ENCODE results near the gene UBA52.

UBA52 gene

DNA sequence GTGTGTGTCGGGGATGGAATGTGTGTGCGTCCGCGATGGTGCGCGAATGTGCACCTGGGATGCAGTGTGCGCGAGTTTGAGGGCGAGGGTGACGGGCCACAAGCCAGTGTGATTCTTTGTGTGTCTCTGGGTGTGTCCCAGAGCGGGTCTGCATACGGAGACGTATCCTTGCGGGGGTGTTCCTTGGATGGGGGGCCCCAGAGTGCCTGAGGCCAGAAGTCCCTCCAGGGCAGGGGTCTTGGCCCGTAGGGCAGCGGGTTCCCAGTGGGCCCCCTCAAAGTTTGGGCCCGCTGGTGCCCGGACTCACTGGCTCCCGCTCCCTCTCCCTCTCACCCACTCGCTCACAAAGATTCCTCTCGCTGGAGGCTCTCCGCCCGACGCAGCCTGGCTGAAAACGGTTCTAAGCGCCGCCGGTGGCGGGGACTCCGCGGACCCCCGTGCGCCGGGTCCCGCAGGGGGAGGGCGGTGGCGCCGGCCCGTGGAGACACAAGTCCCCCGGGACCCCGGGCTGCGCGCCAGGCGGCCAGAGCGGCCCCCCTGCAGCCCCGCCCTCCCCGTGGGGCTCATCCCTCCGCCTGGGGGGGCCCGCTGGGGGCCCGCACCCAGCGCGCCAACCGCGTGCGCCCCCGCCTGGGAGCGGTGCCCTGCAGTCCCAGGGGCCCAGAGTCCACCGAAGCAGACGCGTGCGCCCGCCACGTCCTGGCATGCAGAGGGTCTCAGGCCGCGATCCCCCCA, 34.1 kb downstream of the UBA52 start:
- Histone ChIP-seq H3K9ac (ENCODE audit: low read length) (no peak overlapping the region), H3K36me3 (replicated peaks; ENCODE audit: insufficient read depth, low read length) (no peaks in the 10 kb centered on the region), H3K4me1 (ENCODE audit: low read length) (no peaks in the 10 kb centered on the region), H3K9me2 (replicated peaks; ENCODE audit: insufficient read depth, low read length) (no peaks in the 10 kb centered on the region), H3K4me3 (ENCODE audit: low read length) (no peak overlapping the region), H3K79me2 (ENCODE audit: low read length) (no peaks in the 10 kb centered on the region), H3K27ac (ENCODE audit: low read length) (no peak overlapping the region), H4K20me1 (ENCODE audit: insufficient read depth, low read length) (no peaks in the 10 kb centered on the region), H3K9me3 (replicated peaks; ENCODE audit: insufficient read depth, low read length) (no peaks in the 10 kb centered on the region), H3K27me3 (replicated peaks; ENCODE audit: insufficient read depth, low read length) (peaks cover 87% of the 10 kb centered on the region), H3F3A (ENCODE audit: insufficient read depth, low read length) (no peaks in the 10 kb centered on the region), H2AFZ (ENCODE audit: low read length) (no peak overlapping the region), H3K4me2 (ENCODE audit: low read depth, low read length) (no peak overlapping the region)
- TF ChIP-seq EZH2 (optimal IDR thresholded peaks at IDR 0.05; ENCODE audit: low read depth, low read length) (no peak), EZH2phosphoT487 (IDR thresholded peaks at IDR 0.05; ENCODE audit: low read length) (no peak)
- TF ChIP-seq, protein P1, sequence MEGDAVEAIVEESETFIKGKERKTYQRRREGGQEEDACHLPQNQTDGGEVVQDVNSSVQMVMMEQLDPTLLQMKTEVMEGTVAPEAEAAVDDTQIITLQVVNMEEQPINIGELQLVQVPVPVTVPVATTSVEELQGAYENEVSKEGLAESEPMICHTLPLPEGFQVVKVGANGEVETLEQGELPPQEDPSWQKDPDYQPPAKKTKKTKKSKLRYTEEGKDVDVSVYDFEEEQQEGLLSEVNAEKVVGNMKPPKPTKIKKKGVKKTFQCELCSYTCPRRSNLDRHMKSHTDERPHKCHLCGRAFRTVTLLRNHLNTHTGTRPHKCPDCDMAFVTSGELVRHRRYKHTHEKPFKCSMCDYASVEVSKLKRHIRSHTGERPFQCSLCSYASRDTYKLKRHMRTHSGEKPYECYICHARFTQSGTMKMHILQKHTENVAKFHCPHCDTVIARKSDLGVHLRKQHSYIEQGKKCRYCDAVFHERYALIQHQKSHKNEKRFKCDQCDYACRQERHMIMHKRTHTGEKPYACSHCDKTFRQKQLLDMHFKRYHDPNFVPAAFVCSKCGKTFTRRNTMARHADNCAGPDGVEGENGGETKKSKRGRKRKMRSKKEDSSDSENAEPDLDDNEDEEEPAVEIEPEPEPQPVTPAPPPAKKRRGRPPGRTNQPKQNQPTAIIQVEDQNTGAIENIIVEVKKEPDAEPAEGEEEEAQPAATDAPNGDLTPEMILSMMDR (IDR thresholded peaks at IDR 0.05; ENCODE audit: low read length), result no peak
- no peak for DNase-seq

DNA sequence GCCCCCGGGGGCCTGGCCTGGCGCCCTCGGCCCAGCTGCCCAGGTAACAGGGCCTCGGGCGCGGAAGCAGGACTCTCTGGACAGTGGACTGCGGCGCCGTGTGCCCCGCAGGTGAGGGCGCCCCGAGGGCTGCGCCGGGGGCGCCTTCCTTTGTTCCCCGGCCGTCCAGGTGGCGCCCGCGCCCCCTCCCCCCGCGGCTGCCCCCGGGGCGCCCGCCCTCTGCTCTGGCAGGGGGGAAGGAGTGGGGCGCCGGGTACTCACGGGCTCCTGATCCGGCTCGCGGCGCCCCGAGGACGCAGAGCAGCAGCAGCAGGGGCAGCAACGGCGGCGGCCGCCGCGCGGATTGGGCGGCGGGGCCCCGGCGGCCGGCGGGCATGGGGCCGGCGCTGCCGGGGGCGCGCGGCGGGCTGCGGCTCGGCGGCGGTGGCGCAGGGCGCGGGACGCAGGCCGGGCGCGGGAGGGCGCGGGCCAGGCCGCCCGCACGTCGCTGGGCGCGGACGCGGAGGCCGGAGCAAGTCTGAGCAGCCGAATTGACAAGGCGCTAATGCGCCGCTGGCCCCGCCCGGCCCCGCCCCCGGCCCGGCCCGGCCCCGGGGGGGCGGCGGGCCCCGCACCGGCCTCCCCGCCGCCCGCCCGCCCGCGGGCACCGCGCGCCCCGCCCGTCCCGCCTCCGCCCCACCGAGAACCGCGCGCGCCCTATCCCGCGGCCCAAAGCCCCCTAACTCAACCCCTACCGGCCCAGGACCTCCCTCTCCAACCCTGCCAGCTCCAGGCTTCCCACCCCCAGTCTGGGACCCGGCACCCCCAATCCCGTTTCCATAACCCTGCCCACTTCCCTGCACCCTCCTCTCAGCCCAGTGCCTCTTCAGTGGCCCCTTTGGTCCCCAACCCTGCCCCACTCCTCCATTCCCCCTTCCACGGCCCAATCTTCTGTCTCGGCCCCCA, 34.9 kb downstream of the UBA52 start, which contains the start of gene CRLF1:
CRLF1 (minus strand) TSS at position 519 of the 945 bp plus-strand sequence; CDS start at position 376, 143 bp downstream.
- no peaks in the 10 kb centered on the region for H4K20me1 ChIP-seq (ENCODE audit: insufficient read depth, low read length)
- no peak within 1 kb of the TSS for H3K4me3 ChIP-seq (ENCODE audit: low read length)
- H3K79me2 ChIP-seq (ENCODE audit: low read length), result no peaks in the 10 kb centered on the region
- H3K4me2 ChIP-seq (ENCODE audit: low read depth, low read length), result no peak within 1 kb of the TSS
- H3K27me3 ChIP-seq (replicated peaks; ENCODE audit: insufficient read depth, low read length), result peaks cover 88% of the 10 kb centered on the region
- DNase-seq, result no peak
- H3K4me1 ChIP-seq (ENCODE audit: low read length), result no peaks in the 10 kb centered on the region
- no peaks in the 10 kb centered on the region for H3F3A ChIP-seq (ENCODE audit: insufficient read depth, low read length)
- no peak within 1 kb of the TSS for H3K27ac ChIP-seq (ENCODE audit: low read length)
- TF ChIP-seq EZH2 (optimal IDR thresholded peaks at IDR 0.05; ENCODE audit: low read depth, low read length) (no peak), EZH2phosphoT487 (IDR thresholded peaks at IDR 0.05; ENCODE audit: low read length) (no peak)
- TF ChIP-seq, protein P1 (IDR thresholded peaks at IDR 0.05; ENCODE audit: low read length), result no peak
- no peaks in the 10 kb centered on the region for H3K36me3 ChIP-seq (replicated peaks; ENCODE audit: insufficient read depth, low read length)
- no peak within 1 kb of the TSS for H2AFZ ChIP-seq (ENCODE audit: low read length)
- H3K9me3 ChIP-seq (replicated peaks; ENCODE audit: insufficient read depth, low read length), result no peaks in the 10 kb centered on the region
- H3K9ac ChIP-seq (ENCODE audit: low read length), result no peak within 1 kb of the TSS
- H3K9me2 ChIP-seq (replicated peaks; ENCODE audit: insufficient read depth, low read length), result no peaks in the 10 kb centered on the region

DNA sequence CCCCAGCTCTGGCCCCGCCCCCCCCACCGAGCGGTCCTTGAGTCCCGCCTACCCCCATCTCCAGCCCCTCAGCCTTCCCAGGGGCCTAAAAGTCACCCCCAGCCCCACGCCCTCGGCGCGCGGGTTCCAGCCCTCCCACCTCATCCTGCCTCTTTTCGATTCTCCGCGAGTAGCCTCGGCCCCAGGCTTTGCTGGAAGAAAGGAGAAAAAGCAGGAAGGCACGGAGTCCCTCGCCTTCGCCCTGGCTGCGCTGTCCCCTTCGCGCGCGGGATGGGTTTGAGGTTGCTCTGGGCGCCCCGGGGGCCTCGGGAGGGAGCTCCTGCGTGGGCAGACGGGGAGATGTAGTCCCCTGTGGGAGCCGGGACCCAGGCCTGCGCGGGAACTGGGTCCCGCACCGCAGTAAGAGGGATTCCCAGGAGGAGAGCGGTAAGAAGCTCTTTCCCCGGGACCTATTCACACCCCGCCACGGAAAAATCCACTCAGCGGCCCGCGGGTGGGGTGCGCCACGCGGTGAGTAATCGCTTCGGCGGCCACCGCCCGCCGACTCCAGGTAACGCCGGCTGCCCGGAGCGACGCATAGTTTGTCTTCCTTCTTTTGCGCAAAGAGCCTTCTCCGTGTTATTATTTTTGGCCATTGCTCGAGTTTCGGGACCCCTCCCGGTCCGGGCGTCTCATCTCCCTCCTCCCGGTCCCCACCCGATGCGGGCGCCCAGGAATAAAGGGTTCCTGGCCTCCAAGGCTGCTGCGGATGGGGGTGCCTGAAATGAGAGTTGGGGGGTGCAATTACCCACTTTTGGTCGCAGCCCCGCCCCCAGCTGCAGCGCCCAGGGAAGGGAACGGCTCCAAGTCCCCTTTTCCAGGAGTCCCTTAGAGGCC, 35.8 kb downstream of the UBA52 start:
- Histone ChIP-seq H3K4me2 (ENCODE audit: low read depth, low read length) (no peak overlapping the region), H3K4me1 (ENCODE audit: low read length) (no peaks in the 10 kb centered on the region), H3K36me3 (replicated peaks; ENCODE audit: insufficient read depth, low read length) (no peaks in the 10 kb centered on the region), H3K9ac (ENCODE audit: low read length) (no peak overlapping the region), H3K4me3 (ENCODE audit: low read length) (no peak overlapping the region), H3K27me3 (replicated peaks; ENCODE audit: insufficient read depth, low read length) (peaks cover 89% of the 10 kb centered on the region), H3K79me2 (ENCODE audit: low read length) (no peaks in the 10 kb centered on the region), H3K9me2 (replicated peaks; ENCODE audit: insufficient read depth, low read length) (no peaks in the 10 kb centered on the region), H4K20me1 (ENCODE audit: insufficient read depth, low read length) (no peaks in the 10 kb centered on the region), H3F3A (ENCODE audit: insufficient read depth, low read length) (no peaks in the 10 kb centered on the region), H2AFZ (ENCODE audit: low read length) (no peak overlapping the region), H3K27ac (ENCODE audit: low read length) (no peak overlapping the region), H3K9me3 (replicated peaks; ENCODE audit: insufficient read depth, low read length) (no peaks in the 10 kb centered on the region)
- DNase-seq, result no peak
- TF ChIP-seq EZH2phosphoT487 (IDR thresholded peaks at IDR 0.05; ENCODE audit: low read length) (no peak; the same call in 1 of the 2 replicates), EZH2 (optimal IDR thresholded peaks at IDR 0.05; ENCODE audit: low read depth, low read length) (no peak)
- TF ChIP-seq, protein P1 (IDR thresholded peaks at IDR 0.05; ENCODE audit: low read length), result no peak

Data from MM.1S (cell line).